EH (cell line): ENCODE data around the gene ACOT2.

ENCODE experiments used
- DNase-seq: peaks from one replicate; pipeline ENCODE4 v3.0.0-alpha.2; 2015; ENCODE audit warnings: low read depth

The ACOT2 gene

GRCh38 chr14:73613419-73613963 lies 44.5 kb downstream of the ACOT2 start:
- no peak for DNase-seq

GRCh38 chr14:73616831-73617230 lies 47.8 kb downstream of the ACOT2 start:
- no peak for DNase-seq

GRCh38 chr14:73619524-73619923 lies 50.5 kb downstream of the ACOT2 start:
- no peak for DNase-seq

- no peak for DNase-seq
Observed at GRCh38 chr14:73620268-73620667, 51.3 kb downstream of the ACOT2 start.

- DNase-seq, result no peak
Observed at GRCh38 chr14:73623504-73624054, 54.6 kb downstream of the ACOT2 start.
